ENCODE data around the gene JMJD7. TPM values are rescaled to one million over a fixed set of nuclear protein-coding genes. Genes with fewer than 3 reads are reported as not detected.

The JMJD7 gene
- total and polyA plus RNA-seq, 12 donors, result 4.0 to 20.6 (median 12.7) TPM

- no peak for DNase-seq
- H3K27me3 ChIP-seq, result no peaks in the 10 kb centered on the region
- 74 to 84% methylated on average over 8 of the region's 8 CpGs; no CpG with 5 or more reads in 2 of the 4 donors for WGBS, 4 donors
- intact Hi-C loops (cut with DNase I), result no loop called here
- TF ChIP-seq POLR2A (IDR thresholded peaks at IDR 0.05), result no peak
- TF ChIP-seq CTCF (IDR thresholded peaks at IDR 0.05), result no peak
- H3K4me3 ChIP-seq, result no peak overlapping the region
- no peak overlapping the region for H3K27ac ChIP-seq
- no peaks in the 10 kb centered on the region for H3K9me3 ChIP-seq (replicated peaks in 1 of 3)
- peaks cover 4 to 8% of the 10 kb centered on the region in 2 donors for H3K4me1 ChIP-seq (replicated peaks in 1 of 2)
- no peaks in the 10 kb centered on the region for H3K36me3 ChIP-seq (replicated peaks in 1 of 2)
Observed at GRCh38 chr15:41866263-41866703, 38.4 kb downstream of the JMJD7 start.

- intact Hi-C loops (cut with DNase I), result no loop called here
- no peaks in the 10 kb centered on the region for H3K9me3 ChIP-seq (replicated peaks in 1 of 3)
- TF ChIP-seq CTCF (IDR thresholded peaks at IDR 0.05) (no peak), POLR2A (IDR thresholded peaks at IDR 0.05) (no peak)
- H3K36me3 ChIP-seq (replicated peaks in 1 of 2), result no peaks in the 10 kb centered on the region
- no peaks in the 10 kb centered on the region for H3K27me3 ChIP-seq
- peaks cover 4 to 8% of the 10 kb centered on the region in 2 donors for H3K4me1 ChIP-seq (replicated peaks in 1 of 2)
- WGBS, 4 donors, result 77 to 92% (median 88%) methylated on average over 7 to 25 of the region's 25 CpGs
- no peak for DNase-seq
- no peak overlapping the region for H3K27ac ChIP-seq
- no peak overlapping the region for H3K4me3 ChIP-seq
Observed at GRCh38 chr15:41866872-41867579, 39.1 kb downstream of the JMJD7 start.

DNA sequence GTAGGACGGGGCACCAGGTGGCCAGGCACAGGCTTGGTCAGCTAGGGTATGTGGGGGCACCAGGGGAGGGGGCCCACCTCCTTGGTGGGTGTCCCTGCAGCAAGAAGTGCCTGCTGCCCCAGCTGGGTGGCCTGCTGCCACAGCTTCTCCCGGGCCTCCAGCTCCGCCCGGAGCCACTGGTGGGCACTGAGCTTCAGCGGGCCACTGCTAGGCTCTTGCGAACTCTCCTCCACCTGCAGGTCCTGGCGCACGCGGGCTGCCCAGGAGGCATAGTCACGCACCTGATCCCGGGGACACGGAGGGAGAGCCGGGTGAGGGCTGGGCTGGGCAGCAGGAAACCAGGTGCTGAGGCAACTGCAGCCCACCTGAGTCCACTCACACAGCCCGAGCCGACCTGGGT lies 40.4 kb downstream of the JMJD7 start:
- H3K4me1 ChIP-seq (replicated peaks in 1 of 2), result peaks cover 4 to 8% of the 10 kb centered on the region in 2 donors

More for the DNA sequence above, 40.4 kb downstream of the JMJD7 start:
- DNase-seq, result no peak
- TF ChIP-seq CTCF (IDR thresholded peaks at IDR 0.05), result no peak
- no peak for TF ChIP-seq POLR2A (IDR thresholded peaks at IDR 0.05)
- 92 to 100% (median 95%) methylated on average over 4 to 15 of the region's 15 CpGs for whole genome bisulfite sequencing, 4 donors
- Histone ChIP-seq H3K4me3 (no peak overlapping the region), H3K27me3 (no peaks in the 10 kb centered on the region), H3K9me3 (replicated peaks in 1 of 3) (no peaks in the 10 kb centered on the region), H3K27ac (no peak overlapping the region), H3K36me3 (replicated peaks in 1 of 2) (no peaks in the 10 kb centered on the region)
- intact Hi-C loops (cut with DNase I), result no loop called here
